ENCODE data around the gene FAM114A2.

DNA sequence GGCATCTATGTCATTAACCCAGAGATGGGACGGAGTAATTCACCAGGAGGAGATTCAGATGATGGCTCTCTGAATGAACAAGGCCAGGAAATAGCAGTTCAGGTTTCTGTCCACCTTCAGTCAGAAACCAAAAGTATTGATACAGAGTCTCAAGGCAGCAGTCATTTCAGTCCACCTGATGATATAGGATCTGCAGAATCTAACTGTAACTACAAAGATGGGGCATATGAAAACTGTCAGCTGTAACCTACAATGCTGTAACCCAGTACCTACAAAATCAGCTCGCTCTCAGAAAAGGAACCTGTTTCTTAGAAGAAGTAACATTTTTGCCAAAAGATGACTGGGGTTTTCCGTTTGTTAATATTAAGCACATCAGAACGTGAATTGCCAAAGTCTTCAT, 14.8 kb upstream of the FAM114A2 start:
- TF ChIP-seq POLR2AphosphoS5 (IDR thresholded peaks at IDR 0.05) (no peak), POLR2A (IDR thresholded peaks at IDR 0.05; ENCODE audit: low read depth) (no peak), EP300 (IDR thresholded peaks at IDR 0.05) (no peak)
- TF ChIP-seq, protein P1, sequence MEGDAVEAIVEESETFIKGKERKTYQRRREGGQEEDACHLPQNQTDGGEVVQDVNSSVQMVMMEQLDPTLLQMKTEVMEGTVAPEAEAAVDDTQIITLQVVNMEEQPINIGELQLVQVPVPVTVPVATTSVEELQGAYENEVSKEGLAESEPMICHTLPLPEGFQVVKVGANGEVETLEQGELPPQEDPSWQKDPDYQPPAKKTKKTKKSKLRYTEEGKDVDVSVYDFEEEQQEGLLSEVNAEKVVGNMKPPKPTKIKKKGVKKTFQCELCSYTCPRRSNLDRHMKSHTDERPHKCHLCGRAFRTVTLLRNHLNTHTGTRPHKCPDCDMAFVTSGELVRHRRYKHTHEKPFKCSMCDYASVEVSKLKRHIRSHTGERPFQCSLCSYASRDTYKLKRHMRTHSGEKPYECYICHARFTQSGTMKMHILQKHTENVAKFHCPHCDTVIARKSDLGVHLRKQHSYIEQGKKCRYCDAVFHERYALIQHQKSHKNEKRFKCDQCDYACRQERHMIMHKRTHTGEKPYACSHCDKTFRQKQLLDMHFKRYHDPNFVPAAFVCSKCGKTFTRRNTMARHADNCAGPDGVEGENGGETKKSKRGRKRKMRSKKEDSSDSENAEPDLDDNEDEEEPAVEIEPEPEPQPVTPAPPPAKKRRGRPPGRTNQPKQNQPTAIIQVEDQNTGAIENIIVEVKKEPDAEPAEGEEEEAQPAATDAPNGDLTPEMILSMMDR (IDR thresholded peaks at IDR 0.05), result no peak

Data from esophagus muscularis mucosa (tissue), 4 donors.